Measurements from ENCODE around the gene ADAM17.
A peak's percentile ranks its signal among the peaks of the same experiment; 100 is the strongest.
"Not testable (repeated sequence)": the region's sequence is repeated elsewhere in the genome, so short reads cannot be mapped to it uniquely, and the experiment has no call there.

ADAM17 gene

GRCh38 chr2:9560628-9561027 lies 5.0 kb upstream of the ADAM17 start:
- no peak for DNase-seq

GRCh38 chr2:9558948-9559381 lies 3.3 kb upstream of the ADAM17 start:
- DNase-seq: no peak

- no peak for DNase-seq
Measured at GRCh38 chr2:9556121-9556743, 602 bp upstream of the ADAM17 start.

- DNase-seq: peak; percentile 50
Measured at GRCh38 chr2:9554921-9555296, 721 bp downstream of the ADAM17 start.

- DNase-seq: peak; percentile 92
Measured at GRCh38 chr2:9552219-9553178, 3.1 kb downstream of the ADAM17 start.

- DNase-seq: not testable (repeated sequence)
Measured at GRCh38 chr2:9550859-9551391, 4.7 kb downstream of the ADAM17 start.

- DNase-seq: no peak
Measured at GRCh38 chr2:9549420-9549819, 6.2 kb downstream of the ADAM17 start.

GRCh38 chr2:9548506-9548905 lies 7.1 kb downstream of the ADAM17 start:
- DNase-seq: no peak

- DNase-seq: no peak
Measured at GRCh38 chr2:9547262-9547991, 8.2 kb downstream of the ADAM17 start.

GRCh38 chr2:9545502-9545901 lies 10.1 kb downstream of the ADAM17 start:
- no peak for DNase-seq

GRCh38 chr2:9543557-9543956 lies 12.1 kb downstream of the ADAM17 start:
- DNase-seq: no peak

- no peak for DNase-seq
Measured at GRCh38 chr2:9539531-9539930, 16.1 kb downstream of the ADAM17 start.

- DNase-seq: peak; percentile 86
Measured at GRCh38 chr2:9538000-9538507, 17.6 kb downstream of the ADAM17 start.

- DNase-seq: no peak
Measured at GRCh38 chr2:9536504-9536903, 19.1 kb downstream of the ADAM17 start.

- no peak for DNase-seq
Measured at GRCh38 chr2:9535177-9535576, 20.5 kb downstream of the ADAM17 start.

GRCh38 chr2:9533663-9534062 lies 22.0 kb downstream of the ADAM17 start:
- DNase-seq: no peak

- DNase-seq: no peak
Measured at GRCh38 chr2:9532421-9532820, 23.2 kb downstream of the ADAM17 start.

- no peak for DNase-seq
Measured at GRCh38 chr2:9527995-9528787, 27.4 kb downstream of the ADAM17 start.

- no peak for DNase-seq
Measured at GRCh38 chr2:9525266-9525665, 30.4 kb downstream of the ADAM17 start.

GRCh38 chr2:9524291-9524690 lies 31.3 kb downstream of the ADAM17 start:
- DNase-seq: no peak

- DNase-seq: no peak
Measured at GRCh38 chr2:9519250-9519649, 36.4 kb downstream of the ADAM17 start.

GRCh38 chr2:9518780-9519179 lies 36.9 kb downstream of the ADAM17 start:
- DNase-seq: no peak
